ENCODE results near the gene SULT1A3.

Gene SULT1A3

GRCh38 chr16:30183233-30184095, 15.6 kb upstream of the SULT1A3 start, which contains the start of gene CORO1A:
Gene CORO1A (plus strand): TSS chr16:30183602. CDS start chr16:30185210, 1,608 bp downstream.
- TF ChIP-seq ZBTB7A (IDR thresholded peaks at IDR 0.05; ENCODE audit: low read depth), result 0 out of 2 replicates have a peak, but pooled peaks have one; percentile 46
- TF ChIP-seq TEAD4 (IDR thresholded peaks at IDR 0.05), result no peak

GRCh38 chr16:30184096-30184890, 14.8 kb upstream of the SULT1A3 start:
- TF ChIP-seq TEAD4 (IDR thresholded peaks at IDR 0.05) (no peak), TAF1 (IDR thresholded peaks at IDR 0.05; ENCODE audit: low read depth) (no peak), CREB1 (IDR thresholded peaks at IDR 0.05; ENCODE audit: low read depth) (no peak), USF1 (IDR thresholded peaks at IDR 0.05) (no peak), EP300 (IDR thresholded peaks at IDR 0.05; ENCODE audit: borderline replicate concordance) (no peak), TCF12 (IDR thresholded peaks at IDR 0.05; ENCODE audit: low read depth) (no peak), CEBPB (IDR thresholded peaks at IDR 0.05) (no peak), NFIC (IDR thresholded peaks at IDR 0.05) (peak; percentile 67), FOXM1 (IDR thresholded peaks at IDR 0.05; ENCODE audit: borderline replicate concordance, low read depth) (no peak), REST (IDR thresholded peaks at IDR 0.05; ENCODE audit: low read depth) (no peak), EGR1 (IDR thresholded peaks at IDR 0.05) (0 out of 2 replicates have a peak, but pooled peaks have one; percentile 15), MAX (IDR thresholded peaks at IDR 0.05) (0 out of 2 replicates have a peak, but pooled peaks have one; percentile 25), RAD21 (IDR thresholded peaks at IDR 0.05; ENCODE audit: low read depth) (no peak), ZBTB7A (IDR thresholded peaks at IDR 0.05; ENCODE audit: low read depth) (no peak; the same call in 1 of the 2 replicates), YY1 (IDR thresholded peaks at IDR 0.05; ENCODE audit: low read depth) (no peak)

- TF ChIP-seq ZBTB7A (IDR thresholded peaks at IDR 0.05; ENCODE audit: low read depth) (no peak), YY1 (IDR thresholded peaks at IDR 0.05; ENCODE audit: low read depth) (no peak), NFIC (IDR thresholded peaks at IDR 0.05) (no peak), USF1 (IDR thresholded peaks at IDR 0.05) (no peak), RAD21 (IDR thresholded peaks at IDR 0.05; ENCODE audit: low read depth) (no peak), CEBPB (IDR thresholded peaks at IDR 0.05) (no peak), TCF12 (IDR thresholded peaks at IDR 0.05; ENCODE audit: low read depth) (no peak), MAX (IDR thresholded peaks at IDR 0.05) (no peak), CREB1 (IDR thresholded peaks at IDR 0.05; ENCODE audit: low read depth) (no peak), TAF1 (IDR thresholded peaks at IDR 0.05; ENCODE audit: low read depth) (no peak), EGR1 (IDR thresholded peaks at IDR 0.05) (no peak), TEAD4 (IDR thresholded peaks at IDR 0.05) (no peak)
Observed at GRCh38 chr16:30184891-30185682, 14.0 kb upstream of the SULT1A3 start.

- TF ChIP-seq CREB1 (IDR thresholded peaks at IDR 0.05; ENCODE audit: low read depth), result no peak
- TF ChIP-seq TEAD4 (IDR thresholded peaks at IDR 0.05), result no peak
- TF ChIP-seq EP300 (IDR thresholded peaks at IDR 0.05; ENCODE audit: borderline replicate concordance), result no peak
- TF ChIP-seq TAF1 (IDR thresholded peaks at IDR 0.05; ENCODE audit: low read depth), result no peak
- TF ChIP-seq FOXM1 (IDR thresholded peaks at IDR 0.05; ENCODE audit: borderline replicate concordance, low read depth), result no peak
- TF ChIP-seq REST (IDR thresholded peaks at IDR 0.05; ENCODE audit: low read depth), result no peak
- no peak for TF ChIP-seq NFIC (IDR thresholded peaks at IDR 0.05)
- no peak for TF ChIP-seq YY1 (IDR thresholded peaks at IDR 0.05; ENCODE audit: low read depth)
- no peak for TF ChIP-seq ZBTB7A (IDR thresholded peaks at IDR 0.05; ENCODE audit: low read depth)
- no peak for TF ChIP-seq USF1 (IDR thresholded peaks at IDR 0.05)
- no peak for TF ChIP-seq RAD21 (IDR thresholded peaks at IDR 0.05; ENCODE audit: low read depth)
- no peak for TF ChIP-seq CEBPB (IDR thresholded peaks at IDR 0.05)
- no peak for TF ChIP-seq EGR1 (IDR thresholded peaks at IDR 0.05)
- TF ChIP-seq MAX (IDR thresholded peaks at IDR 0.05), result no peak
- TF ChIP-seq TCF12 (IDR thresholded peaks at IDR 0.05; ENCODE audit: low read depth), result no peak
Observed at GRCh38 chr16:30185683-30186421, 13.2 kb upstream of the SULT1A3 start.
